H1 (cell line): ENCODE data around the gene MPV17L2.

Source experiments
- EGR1 ChIP-seq: IDR thresholded peaks from 2 replicates; pipeline ENCODE4 v1.6.1; 2011; ENCODE audit warnings: low read depth, low read length, borderline replicate concordance
- EP300 ChIP-seq, 2 experiments: IDR thresholded peaks; 1 replicate in 1 of 2; 2 replicates in 1 of 2; pipeline ENCODE4 v1.6.1; 2011 to 2012; ENCODE audit warnings: low read depth in 2 of 2, low read length in 2 of 2, mild to moderate bottlenecking in 2 of 2, borderline replicate concordance in 1 of 2, inconsistent platforms in 1 of 2, moderate library complexity in 1 of 2
- EZH2 ChIP-seq: fragments of 200-600 bp; sonication (generic); IDR thresholded peaks from 2 replicates; pipeline ENCODE4 v1.7.1; 2012; ENCODE audit warnings: low read depth, mild to moderate bottlenecking, moderate library complexity, low read length, inconsistent platforms; ENCODE audit not compliant: severe bottlenecking
- JUND ChIP-seq: IDR thresholded peaks from 2 replicates; pipeline ENCODE4 v1.6.1; 2011; ENCODE audit warnings: mild to moderate bottlenecking, improper control_type of control experiment, low read length
- POLR2AphosphoS5 ChIP-seq: IDR thresholded peaks from 2 replicates; pipeline ENCODE4 v1.6.1; 2011; ENCODE audit warnings: low read depth, low read length
- SIN3A ChIP-seq, 2 experiments: IDR thresholded peaks in 1 of 2; conservative IDR thresholded peaks in 1 of 2; 2 replicates each; pipeline ENCODE4 v1.6.1; 2011 to 2012; ENCODE audit warnings: low read length in 2 of 2, improper control_type of control experiment in 1 of 2, low read depth in 1 of 2, mild to moderate bottlenecking in 1 of 2
- TAF1 ChIP-seq: IDR thresholded peaks from 2 replicates; pipeline ENCODE4 v1.6.1; 2011; ENCODE audit warnings: mild to moderate bottlenecking, low read depth, low read length
- ZNF274 ChIP-seq: IDR thresholded peaks from 2 replicates; pipeline ENCODE4 v1.7.0; 2012; ENCODE audit warnings: low read length, borderline replicate concordance; ENCODE audit errors: extremely low read depth
- TF ChIP-seq, protein P1 (sequence below), 3 experiments: IDR thresholded peaks; 1 replicate in 2 of 3; 2 replicates in 1 of 3; pipeline versions ENCODE4 v1.5.1 to v1.6.1; 2011; ENCODE audit warnings: low read length in 3 of 3, mild to moderate bottlenecking in 3 of 3, inconsistent platforms in 2 of 3, low read depth in 1 of 3, moderate library complexity in 1 of 3; ENCODE audit not compliant: insufficient read depth in 1 of 3; ENCODE audit errors: control extremely low read depth in 1 of 3
- TF ChIP-seq, protein P2 (sequence below): IDR thresholded peaks from 2 replicates; pipeline ENCODE4 v1.6.1; 2012; ENCODE audit warnings: inconsistent platforms
- TF ChIP-seq, protein P3 (sequence below): IDR thresholded peaks from 2 replicates; pipeline ENCODE4 v1.6.1; 2012; ENCODE audit warnings: low read length, inconsistent platforms

DNA sequence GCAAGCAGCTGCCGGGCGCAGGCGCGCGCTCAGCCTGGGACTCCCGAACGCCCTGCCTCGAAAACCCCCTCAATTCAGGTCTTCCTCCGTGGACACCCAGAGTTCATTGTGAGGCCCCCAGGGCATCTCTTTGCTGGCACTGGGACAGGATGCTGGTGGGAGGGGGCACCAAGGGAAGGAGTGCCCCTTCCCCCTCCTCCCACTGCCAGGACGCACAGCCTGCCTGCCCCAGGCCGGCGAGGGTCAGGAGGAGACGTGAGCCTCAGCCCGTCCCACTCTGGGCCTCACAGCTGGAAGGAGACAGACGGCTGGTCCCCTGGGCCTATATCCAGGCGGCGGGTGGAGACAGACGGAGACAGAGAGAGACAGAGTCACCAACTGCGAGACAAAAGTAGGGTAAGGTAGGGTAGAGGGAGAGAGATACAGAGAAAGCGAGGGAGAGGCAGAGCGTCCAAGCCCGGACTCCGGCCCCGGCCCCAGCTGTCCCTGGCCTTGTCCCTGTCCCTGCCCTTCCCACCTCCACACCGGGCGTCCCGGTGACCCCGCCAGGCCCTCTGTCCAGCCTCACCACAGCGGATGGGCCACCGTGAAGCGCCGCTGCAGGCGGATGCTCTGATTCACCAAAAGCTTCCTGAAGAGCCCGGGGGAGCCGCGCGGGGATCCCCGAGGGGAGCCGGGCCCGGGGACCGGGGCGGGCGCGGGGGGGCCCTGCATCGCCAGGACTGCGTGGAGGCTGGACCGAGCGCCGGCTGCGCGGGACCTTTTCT lies 32.9 kb downstream of the MPV17L2 start, which contains the start of gene PDE4C:
- TF ChIP-seq, protein P1, sequence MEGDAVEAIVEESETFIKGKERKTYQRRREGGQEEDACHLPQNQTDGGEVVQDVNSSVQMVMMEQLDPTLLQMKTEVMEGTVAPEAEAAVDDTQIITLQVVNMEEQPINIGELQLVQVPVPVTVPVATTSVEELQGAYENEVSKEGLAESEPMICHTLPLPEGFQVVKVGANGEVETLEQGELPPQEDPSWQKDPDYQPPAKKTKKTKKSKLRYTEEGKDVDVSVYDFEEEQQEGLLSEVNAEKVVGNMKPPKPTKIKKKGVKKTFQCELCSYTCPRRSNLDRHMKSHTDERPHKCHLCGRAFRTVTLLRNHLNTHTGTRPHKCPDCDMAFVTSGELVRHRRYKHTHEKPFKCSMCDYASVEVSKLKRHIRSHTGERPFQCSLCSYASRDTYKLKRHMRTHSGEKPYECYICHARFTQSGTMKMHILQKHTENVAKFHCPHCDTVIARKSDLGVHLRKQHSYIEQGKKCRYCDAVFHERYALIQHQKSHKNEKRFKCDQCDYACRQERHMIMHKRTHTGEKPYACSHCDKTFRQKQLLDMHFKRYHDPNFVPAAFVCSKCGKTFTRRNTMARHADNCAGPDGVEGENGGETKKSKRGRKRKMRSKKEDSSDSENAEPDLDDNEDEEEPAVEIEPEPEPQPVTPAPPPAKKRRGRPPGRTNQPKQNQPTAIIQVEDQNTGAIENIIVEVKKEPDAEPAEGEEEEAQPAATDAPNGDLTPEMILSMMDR (IDR thresholded peaks at IDR 0.05; ENCODE audit: control extremely low read depth in 1 of 3, insufficient read depth in 1 of 3, low read depth in 1 of 3, low read length in 3 of 3), result no peak
- no peak for TF ChIP-seq EGR1
- TF ChIP-seq EP300 (IDR thresholded peaks at IDR 0.05; ENCODE audit: borderline replicate concordance in 1 of 2, low read depth in 2 of 2, low read length in 2 of 2), result no peak
- TF ChIP-seq TAF1, result no peak
- no peak for TF ChIP-seq ZNF274
- TF ChIP-seq JUND, result no peak
- TF ChIP-seq EZH2, result peak; percentile 64
- TF ChIP-seq, protein P2, sequence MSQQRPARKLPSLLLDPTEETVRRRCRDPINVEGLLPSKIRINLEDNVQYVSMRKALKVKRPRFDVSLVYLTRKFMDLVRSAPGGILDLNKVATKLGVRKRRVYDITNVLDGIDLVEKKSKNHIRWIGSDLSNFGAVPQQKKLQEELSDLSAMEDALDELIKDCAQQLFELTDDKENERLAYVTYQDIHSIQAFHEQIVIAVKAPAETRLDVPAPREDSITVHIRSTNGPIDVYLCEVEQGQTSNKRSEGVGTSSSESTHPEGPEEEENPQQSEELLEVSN, result no peak
- no peak for TF ChIP-seq SIN3A (conservative IDR thresholded peaks at IDR 0.05 in 1 of 2, IDR thresholded peaks at IDR 0.05 in 1 of 2; ENCODE audit: low read depth in 1 of 2, low read length in 2 of 2)
- TF ChIP-seq, protein P3, sequence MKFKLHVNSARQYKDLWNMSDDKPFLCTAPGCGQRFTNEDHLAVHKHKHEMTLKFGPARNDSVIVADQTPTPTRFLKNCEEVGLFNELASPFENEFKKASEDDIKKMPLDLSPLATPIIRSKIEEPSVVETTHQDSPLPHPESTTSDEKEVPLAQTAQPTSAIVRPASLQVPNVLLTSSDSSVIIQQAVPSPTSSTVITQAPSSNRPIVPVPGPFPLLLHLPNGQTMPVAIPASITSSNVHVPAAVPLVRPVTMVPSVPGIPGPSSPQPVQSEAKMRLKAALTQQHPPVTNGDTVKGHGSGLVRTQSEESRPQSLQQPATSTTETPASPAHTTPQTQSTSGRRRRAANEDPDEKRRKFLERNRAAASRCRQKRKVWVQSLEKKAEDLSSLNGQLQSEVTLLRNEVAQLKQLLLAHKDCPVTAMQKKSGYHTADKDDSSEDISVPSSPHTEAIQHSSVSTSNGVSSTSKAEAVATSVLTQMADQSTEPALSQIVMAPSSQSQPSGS, result no peak
- no peak for TF ChIP-seq POLR2AphosphoS5
